Bronchial smooth muscle cell (primary cell): ENCODE measurements around the gene AKR7A2. TPM values are rescaled to one million over a fixed set of nuclear protein-coding genes. Genes with fewer than 3 reads are reported as not detected.

Source experiments
- total RNA-seq: library from RNA; depleted of rRNA; stranded (reverse); fragments of >200 nt; gene quantifications from 2 replicates; pipeline ENCODE4 v1.2.1, GENCODE V29; 2014

Gene AKR7A2
- 88.7 and 112 TPM in 2 replicates for total RNA-seq

DNA sequence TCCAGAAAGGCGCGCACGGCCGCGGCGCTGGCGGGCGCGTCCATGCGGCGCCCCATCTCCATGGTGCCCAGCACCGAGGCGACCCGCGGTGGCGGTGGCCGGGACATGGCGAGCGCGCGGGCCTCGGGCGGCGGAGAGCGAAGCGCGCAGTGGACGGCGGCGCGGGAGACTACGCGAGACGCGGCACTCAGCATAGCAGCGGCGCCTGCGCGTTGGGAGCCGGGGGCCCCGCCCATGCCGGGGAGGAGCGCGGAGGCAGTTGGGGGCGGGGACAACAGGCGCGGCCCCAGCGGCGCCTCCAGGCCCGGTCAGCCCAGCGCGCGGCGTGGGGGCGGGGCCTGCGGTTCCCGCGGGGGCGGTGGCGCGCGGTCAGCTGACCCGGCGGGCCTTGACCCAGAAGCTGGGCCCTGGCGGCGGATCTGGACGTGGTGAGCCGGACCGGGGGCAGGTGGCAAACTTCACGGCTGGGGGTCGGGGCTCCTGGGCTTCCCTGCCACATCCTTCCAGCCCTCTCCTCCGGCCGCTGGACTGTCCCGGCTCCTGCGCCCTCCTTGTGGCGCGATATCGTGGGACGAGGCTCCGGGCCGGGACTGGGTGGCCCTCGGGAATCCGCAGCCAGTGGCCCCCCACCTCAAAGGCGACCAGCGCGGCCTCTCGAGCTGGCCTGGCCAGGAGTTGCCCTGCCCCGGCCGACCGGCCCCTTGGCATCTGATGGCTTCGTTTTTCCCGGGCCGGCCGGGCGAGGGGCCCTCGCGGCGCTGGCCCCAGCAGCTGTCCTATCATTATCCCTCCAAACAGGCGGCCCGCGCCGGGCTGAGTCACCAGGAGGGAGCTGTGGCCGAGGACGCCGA is at the start of gene AKR7A2, which contains the start of gene SLC66A1:
Gene AKR7A2 (minus strand): TSS at position 214 of the 851 bp plus-strand sequence. CDS start 20 bp downstream, at position 194.
Gene SLC66A1 (plus strand): TSS at position 396 of the 851 bp plus-strand sequence. CDS start 5,352 bp downstream, outside the sequence.

DNA sequence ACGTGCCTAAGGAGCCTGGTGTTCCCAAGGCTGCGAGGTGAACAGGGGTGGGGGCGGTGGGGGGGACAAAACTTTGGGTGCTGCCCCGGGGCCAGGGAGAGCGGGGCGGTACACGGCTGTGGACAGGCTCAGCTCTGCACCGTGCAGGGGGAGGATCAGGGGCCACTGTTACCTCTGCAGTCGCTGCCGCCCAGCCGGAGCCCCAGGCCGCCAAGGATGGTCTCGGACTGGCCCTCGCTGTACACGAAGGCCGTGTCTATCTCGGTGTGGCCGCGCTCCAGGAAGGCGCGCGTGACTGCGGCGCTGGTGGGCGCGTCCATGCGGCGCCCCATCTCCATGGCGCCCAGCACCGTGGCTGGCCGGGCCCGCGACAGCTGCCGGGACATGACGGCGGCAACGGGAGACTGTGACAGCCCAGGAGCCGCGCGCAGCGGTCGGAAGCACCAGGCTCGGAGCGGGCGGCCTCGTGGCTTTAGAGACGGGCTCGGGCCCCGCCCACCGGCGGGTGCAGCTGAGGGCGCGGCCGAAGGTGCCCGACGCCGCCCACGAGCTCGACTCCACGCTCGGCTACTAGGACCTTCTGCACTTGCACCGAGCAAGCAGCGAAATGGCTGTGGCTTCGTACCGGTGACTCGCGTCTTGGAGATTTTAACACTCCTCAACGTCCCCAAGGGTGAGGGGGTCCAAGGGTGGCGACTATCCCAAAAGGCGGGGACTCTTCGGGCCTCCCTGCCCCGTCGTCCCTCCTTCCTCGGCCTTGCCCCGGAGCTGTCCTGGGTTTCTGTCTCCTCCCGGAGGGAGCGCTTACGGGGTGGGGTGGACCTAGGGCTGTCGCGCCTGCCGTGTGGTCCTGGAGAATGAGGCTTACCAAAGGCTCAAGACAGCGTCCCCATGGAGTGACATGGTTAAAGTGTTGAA is 23.4 kb downstream of the AKR7A2 start, which contains the start of gene AKR7A3:
Gene AKR7A3 (minus strand): TSS at position 447 of the 918 bp plus-strand sequence. CDS start 61 bp downstream, at position 386.

Other genes with a start within 250 kb of the AKR7A2 start
- 73.0 and 76.5 TPM in 2 replicates for gene UBR4, start 101.9 kb downstream of the AKR7A2 start, total RNA-seq
- 50.4 and 56.4 TPM in 2 replicates for gene EMC1, start 60.6 kb downstream of the AKR7A2 start, total RNA-seq
- gene MRTO4, start 60.3 kb downstream of the AKR7A2 start, total RNA-seq, result 10.0 and 14.7 TPM in 2 replicates
- 0.43 and 0.47 TPM in 2 replicates for gene AKR7A3, start 23.4 kb downstream of the AKR7A2 start, total RNA-seq
- gene SLC66A1, start 182 bp upstream of the AKR7A2 start, total RNA-seq, result 14.6 and 15.4 TPM in 2 replicates
- 137 and 155 TPM in 2 replicates for gene CAPZB, start 173.4 kb upstream of the AKR7A2 start, total RNA-seq